Measurements from ENCODE around the gene NDUFS8.
A peak's percentile ranks its signal among the peaks of the same experiment; 100 is the strongest.

Gene NDUFS8

DNA sequence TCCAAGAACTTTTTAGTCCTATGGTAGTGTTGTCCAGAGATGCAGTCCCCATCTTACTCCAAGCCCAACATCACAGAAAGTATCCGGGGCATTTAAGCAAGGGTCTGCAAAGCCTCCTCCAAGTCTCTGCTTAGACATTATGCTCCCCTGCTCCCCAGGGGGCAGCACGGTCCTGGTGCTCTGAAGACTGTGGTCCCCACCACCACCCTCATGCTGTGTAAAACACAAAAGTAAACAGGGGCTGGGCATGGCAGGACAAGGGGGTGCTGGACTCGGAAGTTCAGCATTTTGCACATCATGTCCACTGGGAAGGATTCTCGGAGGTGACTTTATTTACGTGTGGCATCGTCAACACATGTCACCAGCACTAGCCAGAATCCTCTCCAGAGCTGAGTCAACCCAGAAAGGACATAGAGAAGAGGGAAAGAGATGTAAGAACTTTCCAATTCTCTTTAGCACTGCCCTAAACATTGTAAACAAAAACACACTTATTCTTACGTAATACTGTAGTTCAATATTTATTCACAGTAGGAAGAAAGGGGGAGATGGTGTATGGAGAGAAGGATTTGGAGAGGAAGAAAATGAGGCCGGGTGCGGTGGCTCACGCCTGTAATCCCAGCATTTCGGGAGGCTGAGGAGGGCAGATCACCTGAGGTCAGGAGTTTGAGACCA is 46.0 kb downstream of the NDUFS8 start:
- H3K36me3 ChIP-seq (ENCODE audit: control insufficient read depth in 2 of 2, insufficient read depth in 2 of 2, low read length in 2 of 2), result peaks cover 10 to 35% of the 10 kb centered on the region in 2 donors
- H3K9me3 ChIP-seq (ENCODE audit: control insufficient read depth in 2 of 2, low read length in 2 of 2), result no peaks in the 10 kb centered on the region
- H3K4me1 ChIP-seq (ENCODE audit: control insufficient read depth, insufficient read depth, low read length), result peaks cover 6% of the 10 kb centered on the region
- no peak overlapping the region for H3K9ac ChIP-seq (ENCODE audit: low read length in 2 of 2)
- no peak overlapping the region for H3K4me3 ChIP-seq (ENCODE audit: low read length in 2 of 2)
- H3K27ac ChIP-seq (ENCODE audit: low read length), result no peak overlapping the region
- no peaks in the 10 kb centered on the region for H3K27me3 ChIP-seq (ENCODE audit: control insufficient read depth in 1 of 2, insufficient read depth in 2 of 2, low read length in 2 of 2)

- Histone ChIP-seq H3K27me3 (ENCODE audit: control insufficient read depth in 1 of 2, insufficient read depth in 2 of 2, low read length in 2 of 2) (no peaks in the 10 kb centered on the region), H3K36me3 (ENCODE audit: control insufficient read depth in 2 of 2, insufficient read depth in 2 of 2, low read length in 2 of 2) (peaks cover 6 to 30% of the 10 kb centered on the region in 2 donors), H3K9me3 (ENCODE audit: control insufficient read depth in 2 of 2, low read length in 2 of 2) (no peaks in the 10 kb centered on the region), H3K27ac (ENCODE audit: low read length) (no peak overlapping the region), H3K9ac (ENCODE audit: low read length in 2 of 2) (no peak overlapping the region), H3K4me3 (ENCODE audit: low read length in 2 of 2) (no peak overlapping the region), H3K4me1 (ENCODE audit: control insufficient read depth, insufficient read depth, low read length) (peaks cover 6% of the 10 kb centered on the region)
These were observed 47.4 kb downstream of the NDUFS8 start for GRCh38 chr11:68077617-68078582.

DNA sequence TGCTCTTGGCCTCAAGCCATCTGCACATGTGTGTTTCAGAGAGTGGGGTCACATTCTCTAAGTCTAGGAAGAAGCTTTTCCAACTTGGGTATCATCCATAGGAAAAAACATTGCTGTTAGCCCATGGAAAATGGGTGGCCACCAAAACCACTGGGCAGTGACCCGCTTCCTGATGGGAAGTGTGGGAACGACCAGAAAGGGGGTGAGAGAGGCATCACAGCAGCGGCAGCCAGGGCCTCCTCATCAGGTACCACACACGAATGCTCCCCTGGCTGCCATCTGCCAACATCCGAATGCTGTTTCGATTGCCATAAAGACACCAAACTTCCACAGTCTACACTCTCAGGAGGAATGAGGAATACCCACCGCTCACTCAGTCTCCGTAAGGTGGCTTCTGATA is 50.4 kb downstream of the NDUFS8 start:
- no peaks in the 10 kb centered on the region for H3K27me3 ChIP-seq (ENCODE audit: control insufficient read depth in 1 of 2, insufficient read depth in 2 of 2, low read length in 2 of 2)
- H3K36me3 ChIP-seq (ENCODE audit: control insufficient read depth in 2 of 2, insufficient read depth in 2 of 2, low read length in 2 of 2), result peaks cover 2 to 15% of the 10 kb centered on the region in 2 donors
- no peak overlapping the region for H3K27ac ChIP-seq (ENCODE audit: low read length)

GRCh38 chr11:68081691-68082090 is 51.2 kb downstream of the NDUFS8 start:
- Histone ChIP-seq H3K9me3 (ENCODE audit: control insufficient read depth in 2 of 2, low read length in 2 of 2) (no peaks in the 10 kb centered on the region), H3K4me1 (ENCODE audit: control insufficient read depth, insufficient read depth, low read length) (peaks cover 6% of the 10 kb centered on the region), H3K4me3 (ENCODE audit: low read length in 2 of 2) (peak overlapping the region in 1 of 2 donors; percentile 23), H3K27ac (ENCODE audit: low read length) (peak overlapping the region; percentile 11), H3K9ac (ENCODE audit: low read length in 2 of 2) (no peak overlapping the region), H3K36me3 (ENCODE audit: control insufficient read depth in 2 of 2, insufficient read depth in 2 of 2, low read length in 2 of 2) (peaks cover 2 to 15% of the 10 kb centered on the region in 2 donors), H3K27me3 (ENCODE audit: control insufficient read depth in 1 of 2, insufficient read depth in 2 of 2, low read length in 2 of 2) (no peaks in the 10 kb centered on the region)

More for the DNA sequence above, 50.4 kb downstream of the NDUFS8 start:
- Histone ChIP-seq H3K9me3 (ENCODE audit: control insufficient read depth in 2 of 2, low read length in 2 of 2) (no peaks in the 10 kb centered on the region), H3K9ac (ENCODE audit: low read length in 2 of 2) (no peak overlapping the region), H3K4me3 (ENCODE audit: low read length in 2 of 2) (no peak overlapping the region), H3K4me1 (ENCODE audit: control insufficient read depth, insufficient read depth, low read length) (peaks cover 6% of the 10 kb centered on the region)

- Histone ChIP-seq H3K27ac (ENCODE audit: low read length) (no peak overlapping the region), H3K4me3 (ENCODE audit: low read length in 2 of 2) (peak overlapping the region in 1 of 2 donors; percentile 15), H3K9me3 (ENCODE audit: control insufficient read depth in 2 of 2, low read length in 2 of 2) (no peaks in the 10 kb centered on the region), H3K27me3 (ENCODE audit: control insufficient read depth in 1 of 2, insufficient read depth in 2 of 2, low read length in 2 of 2) (no peaks in the 10 kb centered on the region), H3K9ac (ENCODE audit: low read length in 2 of 2) (no peak overlapping the region), H3K36me3 (ENCODE audit: control insufficient read depth in 2 of 2, insufficient read depth in 2 of 2, low read length in 2 of 2) (peaks cover 2 to 12% of the 10 kb centered on the region in 2 donors), H3K4me1 (ENCODE audit: control insufficient read depth, insufficient read depth, low read length) (peaks cover 6% of the 10 kb centered on the region)
These were observed 52.0 kb downstream of the NDUFS8 start for GRCh38 chr11:68082481-68082880.

DNA sequence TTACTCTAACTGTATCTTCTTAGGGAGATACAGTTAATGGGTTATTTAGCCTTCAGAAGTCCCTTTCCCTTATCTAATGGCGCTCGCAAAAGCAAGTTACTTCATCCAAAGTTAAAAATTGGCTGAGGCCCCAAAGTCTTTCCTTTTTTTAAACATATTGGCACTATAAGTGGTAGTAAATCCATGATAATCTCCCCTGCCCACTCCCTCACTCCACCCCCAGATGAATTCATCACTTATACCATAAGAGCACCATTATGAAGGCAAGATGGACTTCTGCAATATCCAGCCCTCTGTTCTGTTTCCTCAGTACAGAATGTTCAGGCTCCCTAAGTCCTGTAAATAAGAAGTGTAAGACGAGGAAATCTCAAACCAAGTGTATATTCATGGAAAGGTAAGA is 53.0 kb downstream of the NDUFS8 start:
- Histone ChIP-seq H3K36me3 (ENCODE audit: control insufficient read depth in 2 of 2, insufficient read depth in 2 of 2, low read length in 2 of 2) (peaks cover 2 to 8% of the 10 kb centered on the region in 2 donors), H3K27me3 (ENCODE audit: control insufficient read depth in 1 of 2, insufficient read depth in 2 of 2, low read length in 2 of 2) (no peaks in the 10 kb centered on the region), H3K9me3 (ENCODE audit: control insufficient read depth in 2 of 2, low read length in 2 of 2) (no peaks in the 10 kb centered on the region), H3K4me3 (ENCODE audit: low read length in 2 of 2) (no peak overlapping the region), H3K4me1 (ENCODE audit: control insufficient read depth, insufficient read depth, low read length) (peaks cover 6% of the 10 kb centered on the region), H3K9ac (ENCODE audit: low read length in 2 of 2) (no peak overlapping the region), H3K27ac (ENCODE audit: low read length) (no peak overlapping the region)

Measured in stomach smooth muscle (tissue), 2 donors.